ENCODE measurements around the gene RAB31. TPM values are rescaled to one million over a fixed set of nuclear protein-coding genes. Genes with fewer than 3 reads are reported as not detected.

The RAB31 gene
- total RNA-seq, 1 donor from 2014 or later: 44.2 TPM

DNA sequence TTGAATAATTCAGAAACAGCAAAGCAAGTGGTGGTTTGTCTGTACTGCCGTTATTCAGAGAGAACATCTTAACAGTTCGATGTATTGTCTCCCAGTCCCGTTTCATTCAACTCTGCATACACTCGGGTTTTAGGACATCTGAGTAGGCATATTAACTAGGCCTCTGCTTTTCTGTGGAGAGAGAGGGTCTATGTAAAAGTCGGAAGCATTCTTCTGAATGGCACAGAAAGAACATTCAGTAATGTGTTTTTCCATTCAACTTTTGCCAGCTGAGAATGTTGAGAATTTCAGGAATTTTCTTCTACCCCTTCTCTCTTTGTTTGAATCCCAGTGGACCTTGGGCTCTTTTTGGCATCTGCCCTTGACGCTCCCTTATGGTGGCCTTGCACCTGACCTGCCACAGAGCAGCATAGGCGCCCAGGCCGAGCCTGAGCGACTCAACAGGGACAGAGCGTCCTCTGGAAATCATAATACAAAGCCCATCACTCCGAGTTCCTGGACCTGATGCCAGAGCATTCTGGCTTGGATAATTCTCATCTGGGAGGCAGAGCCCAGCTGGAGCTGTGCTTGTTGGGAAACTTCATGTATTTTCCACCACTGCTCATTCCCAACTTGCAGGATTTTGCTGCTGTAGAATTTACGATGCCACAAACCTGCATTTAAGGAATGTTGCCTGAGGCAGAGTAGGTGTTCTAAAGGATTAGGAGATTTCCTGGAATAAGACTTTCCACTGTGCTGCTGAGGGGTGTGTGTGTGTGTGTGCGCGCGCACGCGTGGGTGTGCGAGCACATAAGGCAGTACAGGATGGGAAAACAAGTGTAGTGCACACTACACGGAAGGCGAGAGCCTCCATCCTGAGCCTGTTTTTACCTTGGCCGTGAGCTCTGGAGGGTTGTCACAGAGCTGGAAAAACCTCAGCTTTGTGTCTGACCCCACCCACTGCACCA lies 100.5 kb downstream of the RAB31 start:
- Histone ChIP-seq H3K36me3 (ENCODE audit: control insufficient read depth, insufficient read depth, low read length) (no peaks in the 10 kb centered on the region), H3K4me3 (ENCODE audit: low read depth, low read length) (no peak overlapping the region), H3K27me3 (ENCODE audit: control insufficient read depth, insufficient read depth, low read length) (no peaks in the 10 kb centered on the region)
- TF ChIP-seq, protein P1, sequence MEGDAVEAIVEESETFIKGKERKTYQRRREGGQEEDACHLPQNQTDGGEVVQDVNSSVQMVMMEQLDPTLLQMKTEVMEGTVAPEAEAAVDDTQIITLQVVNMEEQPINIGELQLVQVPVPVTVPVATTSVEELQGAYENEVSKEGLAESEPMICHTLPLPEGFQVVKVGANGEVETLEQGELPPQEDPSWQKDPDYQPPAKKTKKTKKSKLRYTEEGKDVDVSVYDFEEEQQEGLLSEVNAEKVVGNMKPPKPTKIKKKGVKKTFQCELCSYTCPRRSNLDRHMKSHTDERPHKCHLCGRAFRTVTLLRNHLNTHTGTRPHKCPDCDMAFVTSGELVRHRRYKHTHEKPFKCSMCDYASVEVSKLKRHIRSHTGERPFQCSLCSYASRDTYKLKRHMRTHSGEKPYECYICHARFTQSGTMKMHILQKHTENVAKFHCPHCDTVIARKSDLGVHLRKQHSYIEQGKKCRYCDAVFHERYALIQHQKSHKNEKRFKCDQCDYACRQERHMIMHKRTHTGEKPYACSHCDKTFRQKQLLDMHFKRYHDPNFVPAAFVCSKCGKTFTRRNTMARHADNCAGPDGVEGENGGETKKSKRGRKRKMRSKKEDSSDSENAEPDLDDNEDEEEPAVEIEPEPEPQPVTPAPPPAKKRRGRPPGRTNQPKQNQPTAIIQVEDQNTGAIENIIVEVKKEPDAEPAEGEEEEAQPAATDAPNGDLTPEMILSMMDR (IDR thresholded peaks at IDR 0.05; ENCODE audit: insufficient read depth, low read length, poor library complexity, severe bottlenecking): no peak
- DNase-seq (ENCODE audit: low read depth): no peak

DNA sequence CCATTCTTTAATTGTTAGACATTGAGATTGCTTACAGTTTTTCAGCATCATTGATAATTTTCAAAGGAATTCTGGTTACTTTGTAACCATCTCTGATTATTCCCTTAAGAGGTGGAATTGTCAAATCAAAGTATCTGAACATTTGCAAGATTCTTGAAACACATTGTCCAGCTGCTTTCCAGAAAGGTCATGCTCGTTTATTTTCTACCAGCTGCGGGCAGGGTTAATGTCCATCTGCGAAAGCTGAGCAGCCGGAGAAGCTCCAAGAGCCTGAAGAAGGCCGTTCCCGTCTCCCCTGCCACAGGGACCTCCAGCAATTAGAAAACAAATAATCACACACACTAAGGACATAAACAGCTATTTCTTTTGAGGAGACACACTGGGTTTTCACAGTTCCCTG lies 101.6 kb downstream of the RAB31 start:
- H3K36me3 ChIP-seq (ENCODE audit: control insufficient read depth, insufficient read depth, low read length): no peaks in the 10 kb centered on the region
- TF ChIP-seq, protein P1 (IDR thresholded peaks at IDR 0.05; ENCODE audit: insufficient read depth, low read length, poor library complexity, severe bottlenecking): no peak
- H3K4me3 ChIP-seq (ENCODE audit: low read depth, low read length): no peak overlapping the region

GRCh38 chr18:9810299-9810698 lies 102.2 kb downstream of the RAB31 start:
- TF ChIP-seq, protein P1 (IDR thresholded peaks at IDR 0.05; ENCODE audit: insufficient read depth, low read length, poor library complexity, severe bottlenecking): no peak
- no peaks in the 10 kb centered on the region for H3K27me3 ChIP-seq (ENCODE audit: control insufficient read depth, insufficient read depth, low read length)
- no peak for DNase-seq (ENCODE audit: low read depth)

More for the DNA sequence above, 101.6 kb downstream of the RAB31 start:
- no peak for DNase-seq (ENCODE audit: low read depth)
- no peaks in the 10 kb centered on the region for H3K27me3 ChIP-seq (ENCODE audit: control insufficient read depth, insufficient read depth, low read length)

DNA sequence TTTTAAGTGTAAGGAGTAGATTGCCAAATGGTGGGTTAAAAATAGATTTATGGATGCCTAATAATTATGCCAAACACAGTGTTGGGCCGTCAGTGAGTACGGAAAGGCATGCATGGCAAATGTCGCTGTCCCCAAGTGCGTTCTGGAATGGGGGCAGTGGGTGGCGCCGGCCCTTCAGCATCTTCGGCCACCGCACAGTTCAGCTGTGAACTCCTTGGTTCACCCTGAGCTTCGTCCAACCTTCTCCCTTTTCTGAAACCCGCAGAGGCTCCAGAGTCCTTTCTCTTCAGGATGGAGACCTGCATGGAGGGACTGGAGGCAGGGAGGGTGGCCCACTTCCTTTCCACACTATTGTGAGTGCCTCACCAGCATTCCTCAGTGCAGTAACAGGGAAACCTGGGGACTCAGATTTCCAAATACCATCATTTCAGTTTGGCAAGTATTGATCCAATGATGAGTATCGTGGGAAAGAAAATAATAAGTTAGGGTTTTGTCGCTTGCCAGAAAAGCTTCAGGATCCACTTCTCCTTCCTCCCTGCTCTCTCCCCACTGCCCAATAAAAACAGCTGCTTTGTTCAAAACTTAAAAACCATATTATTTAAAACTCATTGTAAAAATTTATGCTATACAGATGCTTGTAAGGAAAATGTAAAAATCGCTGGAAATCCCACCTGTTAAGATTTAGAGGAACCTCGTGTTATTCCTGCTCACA lies 103.0 kb downstream of the RAB31 start:
- DNase-seq (ENCODE audit: low read depth): no peak
- no peaks in the 10 kb centered on the region for H3K27me3 ChIP-seq (ENCODE audit: control insufficient read depth, insufficient read depth, low read length)
- no peaks in the 10 kb centered on the region for H3K36me3 ChIP-seq (ENCODE audit: control insufficient read depth, insufficient read depth, low read length)
- H3K4me3 ChIP-seq (ENCODE audit: low read depth, low read length): no peak overlapping the region
- TF ChIP-seq, protein P1 (IDR thresholded peaks at IDR 0.05; ENCODE audit: insufficient read depth, low read length, poor library complexity, severe bottlenecking): no peak

More at GRCh38 chr18:9810299-9810698, 102.2 kb downstream of the RAB31 start:
- no peaks in the 10 kb centered on the region for H3K36me3 ChIP-seq (ENCODE audit: control insufficient read depth, insufficient read depth, low read length)
- no peak overlapping the region for H3K4me3 ChIP-seq (ENCODE audit: low read depth, low read length)

DNA sequence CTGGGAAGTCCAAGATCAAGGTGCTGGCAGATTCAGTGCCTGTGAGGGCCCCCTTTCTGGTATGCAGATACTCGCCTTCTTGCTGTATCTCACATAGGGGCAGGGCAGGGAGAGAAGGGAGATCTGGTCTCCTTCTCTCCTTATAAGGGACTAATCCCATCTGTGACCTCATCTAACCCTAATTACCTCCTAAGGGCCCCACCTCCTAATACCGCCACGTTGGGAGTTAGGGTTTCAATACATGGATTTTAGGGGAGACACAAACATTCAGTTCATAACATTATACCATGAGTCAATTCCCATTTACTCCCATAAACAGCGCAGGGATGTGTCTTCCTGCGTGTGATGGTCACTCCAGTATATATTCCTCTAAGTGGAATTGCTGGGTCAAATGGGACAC lies 103.9 kb downstream of the RAB31 start:
- TF ChIP-seq, protein P1 (IDR thresholded peaks at IDR 0.05; ENCODE audit: insufficient read depth, low read length, poor library complexity, severe bottlenecking): no peak
- no peak for DNase-seq (ENCODE audit: low read depth)
- no peak overlapping the region for H3K4me3 ChIP-seq (ENCODE audit: low read depth, low read length)
- no peaks in the 10 kb centered on the region for H3K27me3 ChIP-seq (ENCODE audit: control insufficient read depth, insufficient read depth, low read length)
- no peaks in the 10 kb centered on the region for H3K36me3 ChIP-seq (ENCODE audit: control insufficient read depth, insufficient read depth, low read length)
